Activated naive CD4-positive, alpha-beta T cell treated with Interleukin-2 at 50 U/mL for 16 hours (primary cell): ENCODE results near the gene SCN10A.

Experiments
- DNase-seq: peaks from one replicate; pipeline ENCODE4 v3.0.0-alpha.2; 2020

Gene SCN10A

GRCh38 chr3:38717355-38718240 is 98.4 kb downstream of the SCN10A start:
- no peak for DNase-seq

- no peak for DNase-seq
Measured at GRCh38 chr3:38713121-38713520, 102.9 kb downstream of the SCN10A start.

GRCh38 chr3:38711321-38711720 is 104.7 kb downstream of the SCN10A start:
- no peak for DNase-seq

GRCh38 chr3:38707730-38708129 is 108.3 kb downstream of the SCN10A start:
- no peak for DNase-seq

GRCh38 chr3:38706961-38707360 is 109.1 kb downstream of the SCN10A start:
- DNase-seq = no peak

- DNase-seq = no peak
Measured at GRCh38 chr3:38702231-38702630, 113.8 kb downstream of the SCN10A start.

GRCh38 chr3:38698760-38699159 is 117.3 kb downstream of the SCN10A start:
- DNase-seq = no peak

GRCh38 chr3:38698061-38698460 is 118.0 kb downstream of the SCN10A start:
- DNase-seq = no peak

GRCh38 chr3:38696034-38696433 is 120.0 kb downstream of the SCN10A start:
- no peak for DNase-seq

GRCh38 chr3:38690185-38690584 is 125.8 kb downstream of the SCN10A start:
- DNase-seq = no peak

GRCh38 chr3:38689774-38690173 is 126.2 kb downstream of the SCN10A start:
- DNase-seq = no peak

- no peak for DNase-seq
Measured at GRCh38 chr3:38689346-38689745, 126.7 kb downstream of the SCN10A start.

GRCh38 chr3:38687321-38687720 is 128.7 kb downstream of the SCN10A start:
- DNase-seq = no peak

- no peak for DNase-seq
Measured at GRCh38 chr3:38684546-38684945, 131.5 kb downstream of the SCN10A start.

- no peak for DNase-seq
Measured at GRCh38 chr3:38669668-38670067, 146.3 kb downstream of the SCN10A start.

- no peak for DNase-seq
Measured at GRCh38 chr3:38662544-38662943, 153.5 kb downstream of the SCN10A start.

GRCh38 chr3:38658841-38659240 is 157.2 kb downstream of the SCN10A start:
- no peak for DNase-seq

- DNase-seq = no peak
Measured at GRCh38 chr3:38657369-38657768, 158.6 kb downstream of the SCN10A start.

GRCh38 chr3:38655708-38656300 is 160.2 kb downstream of the SCN10A start:
- DNase-seq = no peak

- no peak for DNase-seq
Measured at GRCh38 chr3:38653685-38654537, 162.1 kb downstream of the SCN10A start.

GRCh38 chr3:38652934-38653333 is 163.1 kb downstream of the SCN10A start:
- DNase-seq = no peak

GRCh38 chr3:38651153-38651789 is 164.7 kb downstream of the SCN10A start:
- peak; percentile 72 for DNase-seq
